Measurements from ENCODE around the gene MYEOV. TPM values are rescaled to one million over a fixed set of nuclear protein-coding genes. Genes with fewer than 3 reads are reported as not detected.

Gene MYEOV
- total RNA-seq, 1 experiment from 2014 or later: 0.22 TPM

DNA sequence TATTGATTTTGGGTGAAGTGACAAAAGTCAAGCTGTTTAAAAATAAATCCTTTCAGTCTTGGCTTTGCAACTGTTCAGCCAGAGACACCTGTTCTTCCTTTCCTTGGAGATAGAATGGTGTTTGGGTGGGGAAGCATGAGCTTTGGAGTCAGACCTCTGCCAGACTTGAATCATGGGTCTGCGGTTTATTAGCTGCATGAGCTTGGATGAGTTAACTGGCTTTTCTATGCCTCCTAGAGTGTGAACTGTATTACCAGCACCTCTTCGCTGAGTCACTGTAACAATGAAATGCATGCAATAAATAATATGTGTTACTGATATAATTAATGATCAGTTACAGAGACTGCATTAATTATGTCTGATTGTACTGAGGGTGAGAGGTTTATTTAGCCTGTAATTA lies 13.5 kb upstream of the MYEOV start:
- H3K36me3 Mint-ChIP-seq (ENCODE audit: insufficient read depth in 1 of 3, low read depth in 3 of 3): no peaks in the 10 kb centered on the region

More for the DNA sequence above, 13.5 kb upstream of the MYEOV start:
- H3K18ac ChIP-seq (ENCODE audit: insufficient read length, low read depth, low read length): no peak overlapping the region
- no peaks in the 10 kb centered on the region for H4K20me1 ChIP-seq (ENCODE audit: control insufficient read depth, insufficient read depth, insufficient read length)
- no peak overlapping the region for H2BK120ac ChIP-seq (ENCODE audit: low read depth, low read length, poor library complexity, severe bottlenecking)
- WGBS (ENCODE audit: extremely low coverage, insufficient read length, low lambda C conversion rate): no CpG with 5 or more reads among the region's 2 CpGs
- Mint-ChIP-seq H3K9me3 (no peaks in the 10 kb centered on the region), H3K4me3 (no peak overlapping the region), H3K27ac (no peak overlapping the region), H3K27me3 (ENCODE audit: low read depth) (peaks cover 5% of the 10 kb centered on the region), H3K4me1 (peaks cover 3 to 5% of the 10 kb centered on the region in 2 experiments; a peak in 2 of 4 replicates)
- no peak overlapping the region for H3K14ac ChIP-seq (ENCODE audit: insufficient read depth, low read length)
- H3K79me1 ChIP-seq (ENCODE audit: insufficient read depth, low read depth, low read length, poor library complexity, severe bottlenecking): no peaks in the 10 kb centered on the region
- no peak overlapping the region for H4K8ac ChIP-seq (replicated peaks; ENCODE audit: insufficient read length, low read depth, low read length)
- H3T11ph ChIP-seq (ENCODE audit: low read length): no peak overlapping the region
- no peak overlapping the region for H2BK12ac ChIP-seq (ENCODE audit: insufficient read length, low read depth, low read length)
- H3K9ac ChIP-seq (ENCODE audit: extremely low read depth, insufficient read length, low read length): no peak overlapping the region
- no peak overlapping the region for H2AFZ ChIP-seq (ENCODE audit: low read length)
- no peak overlapping the region for H2AK5ac ChIP-seq (ENCODE audit: insufficient read length, low read length)
- no peak overlapping the region for H3K4me2 ChIP-seq (ENCODE audit: insufficient read depth, insufficient read length, low read length)
- H2BK15ac ChIP-seq (ENCODE audit: low read depth, low read length): no peak overlapping the region
- H2BK5ac ChIP-seq (ENCODE audit: insufficient read length, low read length): no peak overlapping the region
- no peak overlapping the region for H3K23ac ChIP-seq (ENCODE audit: insufficient read length, low read depth, low read length)
- no peak overlapping the region for H3K27ac ChIP-seq (ENCODE audit: insufficient read length, low read depth, low read length)
- no peaks in the 10 kb centered on the region for H3K27me3 ChIP-seq (ENCODE audit: insufficient read depth, low read length)
- H4K5ac ChIP-seq (ENCODE audit: insufficient read length, low read depth, low read length): no peak overlapping the region
- H3K79me2 ChIP-seq (ENCODE audit: insufficient read depth, low read length): no peaks in the 10 kb centered on the region
- H3K23me2 ChIP-seq (ENCODE audit: insufficient read length, low read depth, low read length, poor library complexity, severe bottlenecking): no peaks in the 10 kb centered on the region
- H3K4me1 ChIP-seq (ENCODE audit: insufficient read depth, low read length): no peaks in the 10 kb centered on the region
- H4K91ac ChIP-seq (ENCODE audit: insufficient read length, low read depth, low read length): no peak overlapping the region
- TF ChIP-seq, protein P1, sequence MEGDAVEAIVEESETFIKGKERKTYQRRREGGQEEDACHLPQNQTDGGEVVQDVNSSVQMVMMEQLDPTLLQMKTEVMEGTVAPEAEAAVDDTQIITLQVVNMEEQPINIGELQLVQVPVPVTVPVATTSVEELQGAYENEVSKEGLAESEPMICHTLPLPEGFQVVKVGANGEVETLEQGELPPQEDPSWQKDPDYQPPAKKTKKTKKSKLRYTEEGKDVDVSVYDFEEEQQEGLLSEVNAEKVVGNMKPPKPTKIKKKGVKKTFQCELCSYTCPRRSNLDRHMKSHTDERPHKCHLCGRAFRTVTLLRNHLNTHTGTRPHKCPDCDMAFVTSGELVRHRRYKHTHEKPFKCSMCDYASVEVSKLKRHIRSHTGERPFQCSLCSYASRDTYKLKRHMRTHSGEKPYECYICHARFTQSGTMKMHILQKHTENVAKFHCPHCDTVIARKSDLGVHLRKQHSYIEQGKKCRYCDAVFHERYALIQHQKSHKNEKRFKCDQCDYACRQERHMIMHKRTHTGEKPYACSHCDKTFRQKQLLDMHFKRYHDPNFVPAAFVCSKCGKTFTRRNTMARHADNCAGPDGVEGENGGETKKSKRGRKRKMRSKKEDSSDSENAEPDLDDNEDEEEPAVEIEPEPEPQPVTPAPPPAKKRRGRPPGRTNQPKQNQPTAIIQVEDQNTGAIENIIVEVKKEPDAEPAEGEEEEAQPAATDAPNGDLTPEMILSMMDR (conservative IDR thresholded peaks at IDR 0.05): no peak
- no peak overlapping the region for H3K56ac ChIP-seq (ENCODE audit: insufficient read length, low read depth, low read length)
- DNase-seq: no peak
- no peaks in the 10 kb centered on the region for H3K9me3 ChIP-seq (ENCODE audit: control insufficient read depth, low read depth, low read length)
- no peak overlapping the region for H2BK20ac ChIP-seq (ENCODE audit: low read depth, low read length, poor library complexity, severe bottlenecking)
- no peak overlapping the region for H3K4ac ChIP-seq (ENCODE audit: low read depth, low read length)

All from H9 (cell line).